Psoas muscle (tissue), 8 donors: ENCODE data around the gene FCAMR. TPM values are rescaled to one million over a fixed set of nuclear protein-coding genes. Genes with fewer than 3 reads are reported as not detected.

ENCODE experiments used
- ATAC-seq, 4 donors: fragments of 200-7000 bp; cut with Tn5 transposase; one replicate each; pipeline ENCODE4 v1.9.1; 2020; ENCODE audit warnings: moderate library complexity in 3 of 4, mild to moderate bottlenecking in 2 of 4
- DNase-seq, 2 donors: peaks; one replicate each; pipeline ENCODE4 v3.0.0-alpha.2; 2020
- H3K27ac ChIP-seq: fragments of 200-600 bp; one replicate; pipeline ENCODE4 v1.8.0; 2022
- H3K27me3 ChIP-seq, 3 donors: fragments of 200-600 bp in 1 of 3; one replicate each; pipeline versions ENCODE4 v1.6.1 to v1.8.0; 2013 to 2022; ENCODE audit warnings: low read length in 2 of 3, mild to moderate bottlenecking in 2 of 3, moderate library complexity in 1 of 3; ENCODE audit not compliant: insufficient read depth in 3 of 3
- H3K36me3 ChIP-seq, 2 donors: fragments of 200-600 bp in 1 of 2; one replicate each; pipeline versions ENCODE4 v1.6.1 to v1.8.0; 2013 to 2022; ENCODE audit warnings: low read depth in 1 of 2, mild to moderate bottlenecking in 1 of 2, moderate library complexity in 1 of 2; ENCODE audit not compliant: insufficient read depth in 1 of 2
- H3K4me1 ChIP-seq: fragments of 200-600 bp; one replicate; pipeline ENCODE4 v1.8.0; 2022
- H3K4me3 ChIP-seq: fragments of 200-600 bp; one replicate; pipeline ENCODE4 v1.8.0; 2022; ENCODE audit warnings: mild to moderate bottlenecking
- H3K9me3 ChIP-seq: fragments of 200-600 bp; one replicate; pipeline ENCODE4 v1.8.0; 2022
- WGBS, 3 donors: extraction: QIAGEN DNeasy Blood & Tissue Kit; methylation state at CpG; one replicate each; pipeline versions ENCODE4 v1.1.6 to v1.1.7; 2013; 5-methylcytosine and 5-hydroxymethylcytosine counted together
- intact Hi-C, 2 donors: fragments of 100-400 bp; cut with DNase I; formaldehyde crosslinking; loops; one replicate each; pipeline versions ENCODE4 v1.11.0 to v1.14.2; 2022
- polyA plus RNA-seq, 3 donors: library from polyadenylated mRNA; stranded (reverse); fragments of 200-250 nt; gene quantifications; one replicate each; pipeline ENCODE4 v1.2.3, GENCODE V29; 2013
- total RNA-seq, 4 donors: library from RNA; stranded (reverse); fragmentation: NEBNext Ultra II Directional in 2 of 4; extraction: Animal tissue kit (Norgen Biotek cat#: 25700) in 2 of 4; gene quantifications; one replicate each; pipeline versions ENCODE4 v1.2.1 to v1.2.4, GENCODE V29; 2021 to 2023
- TF ChIP-seq, protein P1 (sequence below): fragments of 200-600 bp; IDR thresholded peaks from one replicate; pipeline ENCODE4 v1.8.0; 2022; ENCODE audit warnings: antibody characterized with exemption
- donor health status: healthy with polysubstance abuse.
- donor health status: DM: no; HTN: no; CAD: no; lungs with moderate emphysema.
- donor health status: Bipolar disorder and iron deficiency.
- donor health status: healthy.
- donor health status: DM: yes; HTN: yes; CAD: no.
- donor health status: DM: no; HTN: no; CAD: no.
- donor health status: DM: no; HTN: no; CAD: no.
- donor health status: DM: yes; HTN: yes; CAD: no.

Gene FCAMR
- total and polyA plus RNA-seq, 7 donors = not detected

DNA sequence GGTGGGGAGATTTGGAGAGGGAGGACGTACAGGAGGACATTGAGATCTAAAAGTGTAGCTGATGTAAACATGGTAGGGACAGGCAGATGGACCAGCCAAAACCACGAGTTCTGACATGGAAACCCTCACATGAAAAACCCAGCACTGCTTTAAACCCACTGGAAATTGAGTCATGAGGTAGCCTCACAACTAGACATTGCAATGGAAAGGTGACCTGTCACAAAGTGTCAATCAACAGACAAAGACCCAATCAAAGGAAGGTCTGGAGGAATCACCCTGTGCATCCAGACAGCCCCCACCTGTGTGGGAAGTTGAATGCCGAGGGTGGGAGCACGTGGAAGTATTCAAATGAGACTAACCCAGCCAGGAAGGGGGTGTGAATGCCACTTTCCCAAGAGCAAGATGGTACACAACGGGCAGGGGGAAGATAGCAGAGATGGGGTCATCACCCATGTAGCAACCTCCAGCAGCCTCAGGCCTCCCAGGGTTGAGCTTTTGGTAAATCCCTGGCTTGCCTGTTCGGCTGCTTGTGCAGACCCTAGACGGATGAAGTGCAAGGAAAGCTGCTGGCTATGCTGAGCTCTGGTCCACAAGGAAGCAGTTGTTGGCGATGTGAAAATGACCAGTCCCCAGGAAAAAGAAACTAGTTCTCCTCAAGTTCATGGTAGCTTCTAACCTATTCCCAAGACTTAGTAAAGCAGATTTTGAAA lies 54.1 kb downstream of the FCAMR start:
- no peak for DNase-seq

DNA sequence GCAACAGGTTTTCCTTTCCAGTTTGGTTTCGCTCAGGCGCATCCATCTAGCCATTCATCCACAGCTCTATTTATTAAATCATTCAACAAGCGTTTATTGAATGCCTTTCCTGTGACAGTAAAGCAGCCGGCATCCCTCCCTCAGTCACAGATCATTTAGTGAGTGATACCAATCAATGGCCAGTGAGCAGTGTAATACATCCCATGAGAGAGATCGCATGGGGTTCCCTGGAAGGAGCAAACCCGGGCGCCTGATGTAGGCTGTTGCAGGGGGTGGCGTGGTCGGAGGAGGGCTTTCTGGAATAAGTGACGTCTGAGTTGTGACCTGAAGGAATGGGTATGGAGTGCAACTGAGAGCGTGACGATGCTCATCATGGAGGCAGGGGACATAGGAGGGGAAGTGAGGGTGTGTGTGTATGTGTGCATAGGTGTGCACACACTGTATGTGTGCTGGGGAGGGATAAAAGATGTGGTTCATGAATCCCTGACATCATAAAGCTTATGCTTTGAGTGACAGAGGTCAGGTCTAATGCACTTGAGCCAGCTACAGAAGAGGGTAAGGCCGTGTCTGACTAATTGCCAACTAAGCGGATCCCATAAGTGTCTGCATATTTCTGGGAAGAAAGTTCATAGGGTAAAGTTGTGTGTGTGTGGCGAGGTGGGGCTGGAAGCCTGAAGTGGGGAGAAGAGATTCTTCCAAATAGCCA lies 55.1 kb downstream of the FCAMR start:
- intact Hi-C loops = loop anchor here in 1 of 2 donors (10.0 kb wide), 1 partner anchor 440 kb away; the partner anchor contains the start of gene IKBKE
- Histone ChIP-seq H3K9me3 (no peaks in the 10 kb centered on the region), H3K4me1 (peaks cover 3% of the 10 kb centered on the region), H3K27ac (no peak overlapping the region), H3K36me3 (no peaks in the 10 kb centered on the region), H3K27me3 (peaks cover 0 to 7% (median 0%) of the 10 kb centered on the region in 3 donors), H3K4me3 (no peak overlapping the region)
- DNase-seq = no peak
- ATAC-seq = no peak
- WGBS, 3 donors = 79 to 84% (median 81%) methylated on average over 15 of the region's 15 CpGs
- TF ChIP-seq, protein P1, sequence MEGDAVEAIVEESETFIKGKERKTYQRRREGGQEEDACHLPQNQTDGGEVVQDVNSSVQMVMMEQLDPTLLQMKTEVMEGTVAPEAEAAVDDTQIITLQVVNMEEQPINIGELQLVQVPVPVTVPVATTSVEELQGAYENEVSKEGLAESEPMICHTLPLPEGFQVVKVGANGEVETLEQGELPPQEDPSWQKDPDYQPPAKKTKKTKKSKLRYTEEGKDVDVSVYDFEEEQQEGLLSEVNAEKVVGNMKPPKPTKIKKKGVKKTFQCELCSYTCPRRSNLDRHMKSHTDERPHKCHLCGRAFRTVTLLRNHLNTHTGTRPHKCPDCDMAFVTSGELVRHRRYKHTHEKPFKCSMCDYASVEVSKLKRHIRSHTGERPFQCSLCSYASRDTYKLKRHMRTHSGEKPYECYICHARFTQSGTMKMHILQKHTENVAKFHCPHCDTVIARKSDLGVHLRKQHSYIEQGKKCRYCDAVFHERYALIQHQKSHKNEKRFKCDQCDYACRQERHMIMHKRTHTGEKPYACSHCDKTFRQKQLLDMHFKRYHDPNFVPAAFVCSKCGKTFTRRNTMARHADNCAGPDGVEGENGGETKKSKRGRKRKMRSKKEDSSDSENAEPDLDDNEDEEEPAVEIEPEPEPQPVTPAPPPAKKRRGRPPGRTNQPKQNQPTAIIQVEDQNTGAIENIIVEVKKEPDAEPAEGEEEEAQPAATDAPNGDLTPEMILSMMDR = no peak

More for the DNA sequence above, 54.1 kb downstream of the FCAMR start:
- TF ChIP-seq, protein P1 = no peak
- 67 to 72% (median 68%) methylated on average over 8 of the region's 8 CpGs for WGBS, 3 donors
- ATAC-seq = no peak
- Histone ChIP-seq H3K27me3 (peaks cover 0 to 5% (median 0%) of the 10 kb centered on the region in 3 donors), H3K4me1 (peaks cover 3% of the 10 kb centered on the region), H3K4me3 (no peak overlapping the region), H3K9me3 (no peaks in the 10 kb centered on the region), H3K36me3 (no peaks in the 10 kb centered on the region), H3K27ac (no peak overlapping the region)
- intact Hi-C loops = loop anchor here in 1 of 2 donors (10.0 kb wide), 1 partner anchor 441 kb away; the partner anchor contains the start of gene IKBKE

DNA sequence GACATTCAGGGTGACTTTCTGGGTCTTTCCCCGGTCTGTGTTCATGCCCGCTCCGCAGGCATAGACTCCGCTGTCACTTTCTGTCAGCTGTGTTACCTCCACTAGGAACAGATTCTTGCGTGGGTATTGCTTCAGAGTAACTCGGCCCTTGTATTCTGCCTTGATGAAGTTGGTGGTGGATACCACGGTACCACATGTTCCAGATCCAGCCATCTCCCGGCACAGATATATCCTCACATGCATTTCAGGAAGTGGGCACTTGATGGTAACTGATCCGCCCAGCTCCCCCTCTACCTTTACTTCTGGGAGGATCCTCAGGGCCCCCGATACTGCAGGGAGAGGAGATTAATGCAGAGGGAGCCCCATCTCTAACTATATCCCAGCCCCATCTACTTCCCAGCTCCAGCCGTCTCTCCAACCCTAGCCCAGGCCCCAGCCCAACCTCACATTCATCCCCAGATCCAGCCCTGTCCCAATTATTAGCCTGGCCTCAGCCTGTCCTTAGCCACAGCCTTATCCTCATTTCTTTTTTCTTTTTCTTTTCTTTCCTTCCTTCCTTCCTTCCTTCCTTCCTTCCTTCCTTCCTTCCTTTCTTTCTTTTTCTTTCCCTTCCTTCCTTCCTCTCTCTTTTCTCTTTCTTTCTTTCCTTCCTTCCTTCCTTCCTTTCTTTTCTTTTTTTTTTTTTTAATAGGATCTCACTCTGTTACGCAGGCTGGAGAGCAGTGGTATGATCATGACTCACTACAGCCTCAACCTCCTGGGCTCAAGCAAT lies 56.3 kb downstream of the FCAMR start:
- DNase-seq = no peak
- WGBS, 3 donors = 83 to 88% (median 84%) methylated on average over 12 of the region's 12 CpGs
- H3K36me3 ChIP-seq = no peaks in the 10 kb centered on the region
- H3K27ac ChIP-seq = no peak overlapping the region
- intact Hi-C loops = loop anchor here (2.0 to 10.0 kb wide), 9 partner anchors 107 to 439 kb away; partner anchors contain the start of genes DYRK3 (in 1 of the 2) and IKBKE (in 1 of the 2)
- peaks cover 3% of the 10 kb centered on the region for H3K4me1 ChIP-seq
- TF ChIP-seq, protein P1 = no peak
- no peak for ATAC-seq
- no peaks in the 10 kb centered on the region for H3K9me3 ChIP-seq
- peaks cover 0 to 7% (median 0%) of the 10 kb centered on the region in 3 donors for H3K27me3 ChIP-seq
- H3K4me3 ChIP-seq = no peak overlapping the region

DNA sequence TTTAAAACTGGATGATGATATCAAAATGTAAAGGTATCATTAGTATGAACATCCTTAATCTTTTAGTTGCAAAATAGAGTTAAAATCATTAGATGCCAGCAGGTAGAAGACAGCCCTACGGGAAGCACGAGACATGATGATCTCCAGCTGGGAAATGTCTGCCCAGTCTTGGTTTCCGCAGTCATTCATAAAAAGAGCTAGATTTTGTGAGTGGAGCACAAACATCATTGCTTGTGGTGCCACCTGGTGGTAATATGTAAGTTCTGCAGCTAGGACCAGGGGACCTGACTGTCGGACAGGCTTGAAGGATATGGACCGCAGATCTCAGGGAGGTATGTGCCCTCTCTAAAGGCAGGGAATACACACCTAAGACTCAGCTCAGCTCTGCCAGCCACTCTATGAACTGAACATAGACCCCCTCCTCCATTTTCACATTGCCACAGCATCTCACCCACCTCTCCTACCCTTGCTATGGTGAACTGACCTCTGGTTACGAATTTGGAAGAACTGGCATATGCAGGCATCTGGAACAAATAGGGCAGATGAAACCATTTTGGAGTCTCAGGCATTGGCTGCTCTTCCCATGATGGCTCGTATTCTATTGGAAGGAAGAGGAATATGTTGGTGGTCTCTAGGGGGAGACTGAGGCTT lies 57.7 kb downstream of the FCAMR start:
- intact Hi-C loops = loop anchor here (2.0 to 10.0 kb wide), 9 partner anchors 105 to 438 kb away; partner anchors contain the start of genes DYRK3 (in 1 of the 2) and IKBKE (in 1 of the 2)
- no peaks in the 10 kb centered on the region for H3K9me3 ChIP-seq
- H3K4me1 ChIP-seq = peaks cover 3% of the 10 kb centered on the region
- H3K4me3 ChIP-seq = no peak overlapping the region
- ATAC-seq = peak in 3 of 4 donors; percentile 46 to 77 (median 69)
- TF ChIP-seq, protein P1 = peak; percentile 87
- peaks cover 0 to 4% (median 0%) of the 10 kb centered on the region in 3 donors for H3K27me3 ChIP-seq
- no peaks in the 10 kb centered on the region for H3K36me3 ChIP-seq
- no peak overlapping the region for H3K27ac ChIP-seq
- WGBS, 3 donors = 18 to 27% (median 23%) methylated on average over 7 of the region's 7 CpGs
- DNase-seq = peak; percentile 52 to 70
